ENCODE results near the gene SSBP1. TPM values are rescaled to one million over a fixed set of nuclear protein-coding genes. Genes with fewer than 3 reads are reported as not detected.

The SSBP1 gene
- total RNA-seq, 1 donor from 2014 or later = 163 TPM

DNA sequence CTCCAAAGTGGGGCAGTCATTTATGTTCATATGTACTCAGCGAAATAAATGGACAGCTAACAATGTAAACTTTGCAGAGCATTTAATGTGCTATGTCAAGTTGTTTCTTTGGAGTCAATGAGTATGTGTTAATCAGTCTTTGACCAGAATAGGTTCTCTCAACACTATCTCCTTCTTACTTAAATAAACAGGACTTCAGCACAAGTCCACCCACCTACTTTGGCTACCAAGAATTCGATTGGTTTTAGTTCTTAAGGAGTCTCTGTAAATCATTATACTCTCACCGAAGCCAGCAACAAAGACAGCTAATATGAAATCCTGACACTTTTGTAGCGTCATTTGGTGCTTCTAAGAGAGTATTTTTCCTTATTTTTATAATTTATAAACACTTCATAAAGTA is 23.1 kb upstream of the SSBP1 start:
- H3K9me3 Mint-ChIP-seq = no peaks in the 10 kb centered on the region
- no peak overlapping the region for H3K27ac Mint-ChIP-seq (ENCODE audit: unreplicated experiment)
- H3K4me3 Mint-ChIP-seq = no peak overlapping the region
- H3K36me3 Mint-ChIP-seq (ENCODE audit: low read depth) = peaks cover 3% of the 10 kb centered on the region
- peaks cover 17% of the 10 kb centered on the region for H3K27me3 Mint-ChIP-seq (ENCODE audit: low read depth)
- DNase-seq (ENCODE audit: low read depth, low spot score) = no peak
- H3K4me1 Mint-ChIP-seq = no peaks in the 10 kb centered on the region
- TF ChIP-seq, protein P1, sequence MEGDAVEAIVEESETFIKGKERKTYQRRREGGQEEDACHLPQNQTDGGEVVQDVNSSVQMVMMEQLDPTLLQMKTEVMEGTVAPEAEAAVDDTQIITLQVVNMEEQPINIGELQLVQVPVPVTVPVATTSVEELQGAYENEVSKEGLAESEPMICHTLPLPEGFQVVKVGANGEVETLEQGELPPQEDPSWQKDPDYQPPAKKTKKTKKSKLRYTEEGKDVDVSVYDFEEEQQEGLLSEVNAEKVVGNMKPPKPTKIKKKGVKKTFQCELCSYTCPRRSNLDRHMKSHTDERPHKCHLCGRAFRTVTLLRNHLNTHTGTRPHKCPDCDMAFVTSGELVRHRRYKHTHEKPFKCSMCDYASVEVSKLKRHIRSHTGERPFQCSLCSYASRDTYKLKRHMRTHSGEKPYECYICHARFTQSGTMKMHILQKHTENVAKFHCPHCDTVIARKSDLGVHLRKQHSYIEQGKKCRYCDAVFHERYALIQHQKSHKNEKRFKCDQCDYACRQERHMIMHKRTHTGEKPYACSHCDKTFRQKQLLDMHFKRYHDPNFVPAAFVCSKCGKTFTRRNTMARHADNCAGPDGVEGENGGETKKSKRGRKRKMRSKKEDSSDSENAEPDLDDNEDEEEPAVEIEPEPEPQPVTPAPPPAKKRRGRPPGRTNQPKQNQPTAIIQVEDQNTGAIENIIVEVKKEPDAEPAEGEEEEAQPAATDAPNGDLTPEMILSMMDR (conservative IDR thresholded peaks at IDR 0.05) = no peak

DNA sequence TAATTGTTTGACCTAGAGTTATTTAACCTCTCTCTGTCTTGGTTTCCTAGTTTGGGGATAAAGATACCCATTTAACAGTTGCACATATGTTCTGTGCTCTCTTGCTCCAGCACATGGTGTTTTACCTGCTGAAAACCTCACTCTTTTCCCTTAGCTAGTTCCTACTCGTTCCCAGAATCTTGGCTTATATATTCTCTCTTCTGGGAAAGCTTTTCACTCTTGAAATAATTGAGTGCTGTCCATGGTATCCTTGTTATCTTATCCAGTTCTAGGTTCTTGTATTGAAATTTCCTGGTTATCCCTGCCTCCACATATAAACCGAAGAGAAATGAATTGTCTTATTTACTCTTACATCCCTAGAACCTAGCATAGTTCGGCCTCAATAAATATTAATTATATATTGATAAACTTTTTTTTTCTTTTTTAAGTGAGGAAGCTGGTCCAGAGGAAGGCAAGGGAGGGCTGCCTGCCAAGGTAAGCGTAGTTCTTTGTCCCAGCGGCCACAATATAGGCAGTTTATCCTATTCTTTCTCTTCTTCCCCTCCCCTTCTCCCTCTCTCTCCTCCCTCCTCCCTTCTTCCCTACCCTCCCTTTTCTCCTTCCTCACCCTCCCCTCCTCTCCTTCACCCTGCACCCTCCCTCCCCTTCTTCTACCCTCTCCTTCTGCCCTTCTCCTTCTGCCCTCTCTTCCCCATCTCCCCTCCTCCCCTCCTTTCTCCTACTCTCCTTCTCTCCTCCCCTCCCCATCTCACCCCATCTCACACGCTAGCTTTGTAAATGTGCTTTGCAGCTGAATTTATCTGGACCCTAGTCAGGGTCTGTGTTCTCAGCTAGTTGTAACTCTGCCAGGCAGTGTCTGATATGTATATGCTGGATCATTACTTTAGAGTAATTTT is 22.1 kb upstream of the SSBP1 start:
- TF ChIP-seq, protein P1 (conservative IDR thresholded peaks at IDR 0.05) = no peak
- Mint-ChIP-seq H3K4me3 (no peak overlapping the region), H3K4me1 (no peaks in the 10 kb centered on the region), H3K36me3 (ENCODE audit: low read depth) (peaks cover under 1% of the 10 kb centered on the region), H3K9me3 (no peaks in the 10 kb centered on the region), H3K27ac (ENCODE audit: unreplicated experiment) (no peak overlapping the region), H3K27me3 (ENCODE audit: low read depth) (peaks cover 17% of the 10 kb centered on the region)
- DNase-seq (ENCODE audit: low read depth, low spot score) = no peak

DNA sequence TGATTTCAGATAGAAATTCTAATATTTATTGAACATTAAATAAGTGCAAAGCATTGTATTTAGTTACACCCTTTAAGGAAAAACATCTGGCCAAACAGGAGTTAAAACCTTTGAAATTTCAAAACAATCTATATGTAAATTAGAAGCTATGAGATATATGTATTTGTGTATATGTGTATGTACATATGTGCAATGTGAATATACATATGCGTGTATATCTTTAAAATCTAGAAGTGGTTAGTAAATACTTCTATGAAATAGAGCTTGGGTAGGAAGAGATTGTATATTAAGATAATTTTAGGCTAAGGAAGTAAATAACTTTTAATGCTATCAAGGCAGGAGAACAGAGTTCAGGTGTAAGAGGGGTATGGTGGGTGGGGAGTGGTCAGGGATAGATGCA is 20.7 kb upstream of the SSBP1 start:
- Mint-ChIP-seq H3K27ac (ENCODE audit: unreplicated experiment) (no peak overlapping the region), H3K9me3 (no peaks in the 10 kb centered on the region), H3K27me3 (ENCODE audit: low read depth) (peaks cover 17% of the 10 kb centered on the region), H3K4me3 (no peak overlapping the region), H3K4me1 (no peaks in the 10 kb centered on the region), H3K36me3 (ENCODE audit: low read depth) (no peaks in the 10 kb centered on the region)
- TF ChIP-seq, protein P1 (conservative IDR thresholded peaks at IDR 0.05) = no peak
- no peak for DNase-seq (ENCODE audit: low read depth, low spot score)

DNA sequence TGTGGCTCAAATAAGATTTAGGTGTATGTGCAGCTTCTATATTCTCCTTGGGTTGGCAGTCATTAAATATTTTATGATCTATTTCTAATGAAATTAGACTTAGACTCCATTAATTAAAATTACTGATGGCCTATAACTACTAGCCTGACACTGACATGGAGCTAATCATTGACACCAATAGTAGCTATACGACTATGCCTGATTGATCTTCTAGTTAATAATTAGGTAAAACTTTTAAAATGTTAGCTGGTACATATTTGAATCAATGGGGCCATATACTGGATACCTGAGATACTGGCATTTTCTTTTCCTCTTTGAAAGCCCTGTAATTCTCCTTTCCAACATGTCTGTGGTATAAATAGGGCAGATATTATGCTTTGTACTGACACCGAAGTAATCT is 15.6 kb upstream of the SSBP1 start:
- peaks cover 13% of the 10 kb centered on the region for H3K27me3 Mint-ChIP-seq (ENCODE audit: low read depth)
- H3K4me1 Mint-ChIP-seq = no peaks in the 10 kb centered on the region
- TF ChIP-seq, protein P1 (conservative IDR thresholded peaks at IDR 0.05) = no peak

DNA sequence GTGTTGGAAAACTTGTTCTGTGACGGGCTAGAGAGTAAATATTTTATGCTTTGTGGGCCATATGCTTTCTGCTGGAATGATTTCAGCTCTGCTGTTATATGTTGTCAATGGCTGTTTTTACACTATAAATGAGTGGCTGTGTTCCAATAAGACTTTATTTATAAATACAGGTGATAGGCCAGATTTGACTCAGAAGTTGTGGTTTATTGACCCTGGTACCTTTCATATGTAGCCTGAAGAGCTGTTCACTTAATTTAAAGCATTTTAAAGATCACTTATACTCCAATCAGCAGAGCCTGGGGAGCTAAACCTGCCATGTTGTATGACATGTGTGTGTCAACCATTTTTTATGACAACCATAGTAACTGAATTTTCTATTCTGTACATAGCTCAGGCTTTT is 9.1 kb upstream of the SSBP1 start:
- DNase-seq (ENCODE audit: low read depth, low spot score) = no peak
- Mint-ChIP-seq H3K9me3 (no peaks in the 10 kb centered on the region), H3K27ac (ENCODE audit: unreplicated experiment) (no peak overlapping the region), H3K36me3 (ENCODE audit: low read depth) (no peaks in the 10 kb centered on the region), H3K4me3 (no peak overlapping the region), H3K4me1 (no peaks in the 10 kb centered on the region), H3K27me3 (ENCODE audit: low read depth) (peaks cover 19% of the 10 kb centered on the region)
- TF ChIP-seq, protein P1 (conservative IDR thresholded peaks at IDR 0.05) = no peak

More for the DNA sequence above, 15.6 kb upstream of the SSBP1 start:
- no peak for DNase-seq (ENCODE audit: low read depth, low spot score)
- no peak overlapping the region for H3K27ac Mint-ChIP-seq (ENCODE audit: unreplicated experiment)
- H3K4me3 Mint-ChIP-seq = no peak overlapping the region
- H3K9me3 Mint-ChIP-seq = no peaks in the 10 kb centered on the region
- H3K36me3 Mint-ChIP-seq (ENCODE audit: low read depth) = no peaks in the 10 kb centered on the region
